Spleen (tissue), 7 donors: ENCODE measurements around the gene AGPAT4.

Experiments used
- POLR2A ChIP-seq, 3 donors: fragments of 450-650 bp; IDR thresholded peaks; one replicate each; pipeline ENCODE4 v1.5.1; 2017; ENCODE audit warnings: antibody characterized with exemption in 3 of 3, mild to moderate bottlenecking in 1 of 3
- TF ChIP-seq, protein P1 (sequence below), 11 experiments: fragments of 200-600 bp in 7 of 11; fragments of 450-650 bp in 4 of 11; sonication (generic) in 4 of 11; IDR thresholded peaks in 8 of 11; conservative IDR thresholded peaks in 3 of 11; 1 replicate in 7 of 11; 2 replicates in 4 of 11; pipeline versions ENCODE4 v1.4.0 to v1.8.0; 2016 to 2021; ENCODE audit warnings: antibody characterized with exemption in 11 of 11, inconsistent platforms in 4 of 11, mild to moderate bottlenecking in 1 of 11
- donor health status: DM: no; HTN: no; CAD: no; lungs with moderate emphysema.
- donor health status: DM: no; HTN: no; CAD: no.
- donor health status: DM: no; HTN: no; CAD: no.

DNA sequence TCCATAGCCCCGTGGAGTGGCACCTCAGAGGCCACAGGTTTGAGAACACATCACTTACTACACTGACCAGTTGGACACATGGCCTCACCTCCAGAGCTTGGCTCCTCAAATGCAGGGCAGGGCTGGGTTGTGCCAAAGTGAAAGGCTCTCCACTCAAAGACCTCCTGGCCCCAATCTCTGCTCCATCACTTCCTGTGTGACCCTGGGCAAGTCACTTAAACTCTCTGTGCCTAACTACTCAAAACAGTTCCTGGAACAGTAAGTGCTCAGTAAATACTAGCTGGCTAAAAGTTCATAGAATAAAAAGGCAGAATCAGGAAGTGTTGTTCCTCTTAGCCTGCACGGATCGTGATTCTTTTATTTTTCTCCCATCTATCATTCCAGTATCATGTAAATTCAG is 50.2 kb downstream of the AGPAT4 start:
- TF ChIP-seq, protein P1, sequence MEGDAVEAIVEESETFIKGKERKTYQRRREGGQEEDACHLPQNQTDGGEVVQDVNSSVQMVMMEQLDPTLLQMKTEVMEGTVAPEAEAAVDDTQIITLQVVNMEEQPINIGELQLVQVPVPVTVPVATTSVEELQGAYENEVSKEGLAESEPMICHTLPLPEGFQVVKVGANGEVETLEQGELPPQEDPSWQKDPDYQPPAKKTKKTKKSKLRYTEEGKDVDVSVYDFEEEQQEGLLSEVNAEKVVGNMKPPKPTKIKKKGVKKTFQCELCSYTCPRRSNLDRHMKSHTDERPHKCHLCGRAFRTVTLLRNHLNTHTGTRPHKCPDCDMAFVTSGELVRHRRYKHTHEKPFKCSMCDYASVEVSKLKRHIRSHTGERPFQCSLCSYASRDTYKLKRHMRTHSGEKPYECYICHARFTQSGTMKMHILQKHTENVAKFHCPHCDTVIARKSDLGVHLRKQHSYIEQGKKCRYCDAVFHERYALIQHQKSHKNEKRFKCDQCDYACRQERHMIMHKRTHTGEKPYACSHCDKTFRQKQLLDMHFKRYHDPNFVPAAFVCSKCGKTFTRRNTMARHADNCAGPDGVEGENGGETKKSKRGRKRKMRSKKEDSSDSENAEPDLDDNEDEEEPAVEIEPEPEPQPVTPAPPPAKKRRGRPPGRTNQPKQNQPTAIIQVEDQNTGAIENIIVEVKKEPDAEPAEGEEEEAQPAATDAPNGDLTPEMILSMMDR (IDR thresholded peaks at IDR 0.05 in 8 of 11, conservative IDR thresholded peaks at IDR 0.05 in 3 of 11): no peak
- TF ChIP-seq POLR2A (IDR thresholded peaks at IDR 0.05): no peak
